NCI-H510A (cell line): Measurements from ENCODE around the gene TSPEAR.
"Not testable (repeated sequence)": the region's sequence is repeated elsewhere in the genome, so short reads cannot be mapped to it uniquely, and the experiment has no call there.

Experiments used
- DNase-seq: peaks from one replicate; lab custom pipeline; 2025; lab: John Stamatoyannopoulos, UW

TSPEAR gene

GRCh38 chr21:44483288-44484237 is 227.8 kb downstream of the TSPEAR start:
- DNase-seq, result no peak

- no peak for DNase-seq
Measured at GRCh38 chr21:44482581-44483287, 228.6 kb downstream of the TSPEAR start.

DNA sequence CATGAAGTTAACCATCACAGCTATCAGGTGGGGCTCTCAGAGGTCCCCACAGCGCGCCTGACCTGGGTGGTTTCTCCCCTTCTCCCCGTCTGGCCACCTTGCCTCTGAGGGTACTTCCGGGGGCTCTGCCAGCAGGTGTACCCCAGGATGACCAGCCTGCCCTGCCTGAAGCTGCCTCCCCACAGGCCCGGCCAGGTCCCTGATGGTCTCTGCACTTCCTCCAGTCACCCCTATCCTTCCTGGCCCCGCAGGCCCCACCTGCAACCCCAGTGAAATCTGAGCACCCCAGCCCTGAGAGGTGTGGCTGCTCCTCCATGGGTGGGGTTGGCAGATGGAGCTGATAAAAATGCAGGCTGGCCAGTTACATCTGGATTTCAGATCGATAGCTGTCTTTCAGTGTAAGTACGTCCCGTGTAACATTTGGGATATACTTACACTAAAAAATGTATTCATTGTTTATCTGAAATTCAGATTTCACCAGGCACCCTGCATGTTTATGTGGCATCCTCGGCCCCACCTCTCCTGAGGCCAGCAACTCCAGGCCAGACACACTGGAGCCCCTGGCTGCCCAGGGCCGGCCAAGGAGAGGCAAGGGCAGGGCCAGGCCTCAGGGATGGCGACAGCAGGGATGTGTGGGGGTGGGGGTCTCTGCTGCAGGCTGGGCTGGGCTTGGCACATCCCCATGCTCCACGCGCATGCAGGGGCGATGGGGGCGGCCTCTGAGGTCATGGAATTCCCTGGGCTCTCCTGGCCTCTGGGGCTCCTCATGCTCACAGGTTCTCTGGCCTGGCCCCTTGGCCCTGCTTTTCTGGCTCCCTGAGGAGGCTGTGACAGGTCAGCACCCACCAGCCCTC is 230.9 kb downstream of the TSPEAR start:
- no peak for DNase-seq

DNA sequence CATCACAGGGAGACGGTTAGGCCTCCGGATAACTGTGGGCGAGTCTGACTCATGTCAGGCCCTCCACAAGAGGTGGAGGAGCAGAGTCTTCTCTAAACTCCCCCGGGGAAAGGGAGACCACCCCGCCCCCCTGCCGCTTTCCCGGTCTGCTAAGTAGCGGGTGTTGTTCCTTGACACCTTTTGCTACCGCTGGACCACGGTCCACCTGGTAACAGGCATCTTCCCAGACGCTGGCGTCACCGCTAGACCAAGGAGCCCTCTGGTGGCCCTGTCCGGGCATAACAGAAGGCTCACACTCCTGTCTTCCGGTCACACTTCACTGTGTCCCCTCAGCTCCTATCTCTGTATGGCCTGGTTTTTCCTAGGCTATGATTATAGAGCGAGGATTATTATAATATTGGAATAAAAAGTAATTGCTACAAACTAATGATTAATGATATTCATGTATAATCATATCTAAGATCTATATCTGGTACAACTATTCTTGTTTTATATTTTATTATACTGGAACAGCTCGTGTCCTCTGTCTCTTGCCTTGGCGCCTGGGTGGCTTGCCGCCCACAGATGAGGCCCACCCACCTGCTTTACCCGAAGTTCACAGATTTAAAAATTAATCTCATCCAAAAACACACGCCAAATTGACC is 231.7 kb downstream of the TSPEAR start:
- not testable (repeated sequence) for DNase-seq

DNA sequence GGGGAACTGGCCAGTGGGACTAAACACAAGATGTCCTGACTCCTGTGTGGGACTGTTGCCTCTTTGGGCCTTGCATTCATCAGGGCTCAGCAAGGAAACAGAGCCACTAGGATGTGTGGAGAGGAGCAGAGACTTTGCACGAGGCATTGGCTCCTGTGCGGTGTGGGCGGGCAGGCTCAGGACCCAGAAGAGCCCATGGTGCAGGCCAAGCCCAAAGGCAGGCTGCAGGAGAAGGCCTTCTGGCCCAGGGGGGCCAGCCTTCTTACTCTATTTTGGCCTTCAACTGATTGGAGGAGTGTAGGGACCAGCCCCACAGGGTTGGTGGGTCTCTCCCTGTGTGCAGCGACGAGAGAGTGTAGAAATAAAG is 232.6 kb downstream of the TSPEAR start:
- no peak for DNase-seq

- DNase-seq, result no peak
Measured at GRCh38 chr21:44478124-44478800, 233.1 kb downstream of the TSPEAR start.

DNA sequence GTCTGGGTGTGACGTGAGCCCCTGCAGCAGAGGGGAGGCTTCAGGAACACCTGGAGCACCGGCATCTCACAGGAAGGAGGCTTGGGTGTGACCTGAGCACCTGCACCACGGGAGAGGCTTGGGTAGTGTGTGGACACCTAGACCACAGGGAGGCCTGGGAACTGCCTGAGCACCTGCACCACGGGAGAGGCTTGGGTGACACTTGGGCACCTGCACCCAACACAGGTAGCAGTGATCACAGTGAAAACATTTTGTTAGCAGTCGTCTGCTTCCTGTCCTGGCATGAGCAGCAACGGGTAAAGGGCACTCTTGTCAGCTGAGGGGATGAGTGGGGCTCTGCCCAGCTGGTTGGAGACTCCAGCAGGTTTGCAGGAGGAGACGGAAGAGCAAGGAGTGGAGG is 233.7 kb downstream of the TSPEAR start:
- DNase-seq, result no peak

DNA sequence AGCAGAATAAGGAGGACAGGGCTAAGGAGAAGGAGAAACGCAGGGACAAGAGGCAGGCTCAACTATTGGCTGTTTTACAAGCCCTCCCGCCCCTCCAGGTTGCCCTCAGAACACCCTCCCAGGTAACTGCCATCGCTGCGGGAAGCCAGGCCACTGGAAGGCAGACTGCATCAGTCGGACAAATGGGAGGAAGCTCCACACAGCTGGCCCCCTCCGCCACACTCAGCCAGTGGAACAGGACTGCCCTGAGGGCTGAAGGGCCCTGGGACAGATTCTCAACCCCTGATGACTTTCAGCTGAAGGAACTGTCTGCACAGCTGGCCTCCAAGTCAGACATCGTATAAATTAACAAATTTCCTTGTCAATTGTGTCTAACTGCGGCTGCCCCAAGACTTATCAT is 234.2 kb downstream of the TSPEAR start:
- no peak for DNase-seq

DNA sequence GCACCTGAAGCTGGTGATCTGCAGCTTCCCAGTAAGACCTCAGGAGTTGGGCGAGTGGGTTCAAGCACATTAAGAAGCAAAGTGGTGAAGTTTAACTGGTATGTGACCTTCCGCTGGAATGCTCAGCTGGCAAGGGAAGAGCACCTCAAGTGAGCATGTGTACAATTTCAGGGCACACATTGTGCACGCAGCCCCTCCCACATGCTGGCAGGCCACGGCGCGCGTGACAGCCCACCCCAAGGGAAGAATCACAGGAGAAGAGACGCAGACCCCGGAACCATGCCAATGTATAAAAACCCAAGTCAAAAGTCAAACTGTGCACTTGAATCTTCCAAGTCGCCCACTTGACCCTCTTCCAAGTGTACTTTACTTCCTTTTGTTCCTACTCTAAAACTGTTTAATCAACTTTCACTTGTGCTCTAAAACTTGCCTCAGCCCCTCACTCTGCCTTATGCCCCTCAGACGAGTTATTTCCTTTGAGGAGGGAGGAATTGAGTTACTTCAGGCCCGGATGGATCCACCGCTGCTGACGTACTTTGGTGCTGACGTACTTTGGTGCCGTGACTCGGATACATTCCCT is 236.0 kb downstream of the TSPEAR start:
- DNase-seq, result no peak

DNA sequence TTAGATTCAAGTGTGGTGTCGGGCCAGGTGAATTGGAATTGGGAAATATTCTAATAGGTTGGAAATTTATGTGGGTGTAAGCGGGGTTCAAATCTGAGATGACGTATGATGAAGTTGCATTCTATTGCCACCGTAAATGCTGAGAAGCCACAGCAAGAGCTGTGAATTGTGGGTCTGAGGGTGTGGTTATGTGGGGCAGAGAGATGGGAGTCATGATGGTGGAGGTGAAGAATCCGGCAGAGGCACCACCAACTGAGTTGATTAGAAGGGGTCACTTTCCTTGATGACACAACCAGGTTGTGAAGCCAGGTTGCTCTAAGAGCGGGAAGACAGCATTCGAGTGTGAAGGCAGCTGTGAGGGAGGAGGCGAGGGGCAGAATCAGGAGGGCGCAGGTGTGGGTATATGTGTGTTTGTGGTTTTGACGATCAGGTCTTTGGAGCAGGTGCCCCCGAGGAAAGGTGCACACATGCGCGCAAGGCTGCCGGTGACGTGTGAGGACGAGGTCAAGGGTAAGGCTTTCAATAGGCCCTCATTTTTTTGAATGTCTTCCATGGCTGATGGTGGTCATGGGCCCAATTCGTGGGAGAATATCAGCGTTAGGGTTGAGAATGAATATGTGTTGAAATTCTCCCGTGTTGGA is 237.3 kb downstream of the TSPEAR start:
- DNase-seq, result no peak

DNA sequence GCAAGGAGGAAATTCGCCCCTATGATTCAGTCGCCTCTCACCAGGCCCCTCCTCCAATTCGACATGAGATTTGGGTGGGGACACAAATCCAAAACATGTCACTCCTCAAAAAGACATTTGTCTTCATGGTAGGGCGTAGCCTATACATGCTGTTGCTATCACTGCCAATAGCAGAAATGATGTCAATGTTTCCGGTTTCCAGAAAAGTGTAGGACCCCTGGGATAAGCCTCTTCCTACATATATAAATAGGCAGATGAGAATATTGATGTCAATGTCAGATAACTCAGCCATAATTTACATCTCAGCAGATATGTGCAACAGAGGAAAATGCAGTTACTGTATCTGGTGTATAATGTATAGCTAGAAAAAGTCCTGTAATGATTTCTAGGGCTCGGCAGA is 239.4 kb downstream of the TSPEAR start:
- no peak for DNase-seq

DNA sequence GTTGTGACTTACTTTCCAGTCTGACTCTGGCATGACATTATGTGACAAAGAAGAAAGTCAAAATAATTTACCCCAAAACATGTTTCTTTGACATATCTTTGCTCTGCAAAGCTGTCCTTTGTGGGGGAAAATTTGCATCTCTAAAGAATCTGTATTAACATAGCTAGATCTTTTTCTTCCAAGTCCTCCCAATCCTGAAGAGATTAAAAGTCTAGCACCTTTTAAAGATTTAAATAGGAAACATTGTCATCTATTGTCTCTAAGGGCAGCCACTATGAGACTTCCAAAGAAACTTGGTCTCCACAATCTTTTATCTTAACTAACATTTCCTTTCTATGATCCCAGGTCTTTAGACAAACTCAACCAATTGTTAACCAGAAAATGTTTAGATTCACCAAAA is 240.0 kb downstream of the TSPEAR start:
- DNase-seq, result no peak

DNA sequence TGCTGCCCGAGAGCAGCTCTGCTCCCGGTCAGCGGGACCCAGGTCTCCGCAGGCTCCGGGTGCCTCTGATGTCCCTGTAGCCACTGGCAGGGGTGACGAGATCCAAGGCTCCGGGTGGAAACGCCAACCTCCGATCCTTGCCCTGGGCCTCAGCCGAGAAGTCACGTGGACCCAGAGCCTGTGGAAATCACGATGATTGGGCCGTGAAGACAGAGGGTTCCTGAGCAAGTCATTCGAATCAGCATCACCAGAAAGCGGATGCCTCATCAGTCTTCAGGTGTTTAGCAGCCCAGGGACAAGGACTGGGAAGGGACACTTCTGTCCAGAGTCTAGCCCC is 243.5 kb downstream of the TSPEAR start:
- DNase-seq, result no peak

- DNase-seq, result no peak
Measured at GRCh38 chr21:44466996-44467858, 244.1 kb downstream of the TSPEAR start.

- DNase-seq, result no peak
Measured at GRCh38 chr21:44466351-44466954, 244.9 kb downstream of the TSPEAR start.

- no peak for DNase-seq
Measured at GRCh38 chr21:44464351-44464750, 247.0 kb downstream of the TSPEAR start.

- DNase-seq, result no peak
Measured at GRCh38 chr21:44463724-44464123, 247.6 kb downstream of the TSPEAR start.

GRCh38 chr21:44462834-44463200 is 248.6 kb downstream of the TSPEAR start:
- DNase-seq, result no peak
